ENCODE data around the gene RGS10.

The RGS10 gene

GRCh38 chr10:119453313-119453712 is 89.2 kb downstream of the RGS10 start:
- Mint-ChIP-seq H3K9me3 (ENCODE audit: low read depth) (no peaks in the 10 kb centered on the region), H3K36me3 (peaks cover 2% of the 10 kb centered on the region), H3K4me1 (ENCODE audit: low read depth) (no peaks in the 10 kb centered on the region), H3K27me3 (no peaks in the 10 kb centered on the region), H3K27ac (no peak overlapping the region), H3K4me3 (no peak overlapping the region)

DNA sequence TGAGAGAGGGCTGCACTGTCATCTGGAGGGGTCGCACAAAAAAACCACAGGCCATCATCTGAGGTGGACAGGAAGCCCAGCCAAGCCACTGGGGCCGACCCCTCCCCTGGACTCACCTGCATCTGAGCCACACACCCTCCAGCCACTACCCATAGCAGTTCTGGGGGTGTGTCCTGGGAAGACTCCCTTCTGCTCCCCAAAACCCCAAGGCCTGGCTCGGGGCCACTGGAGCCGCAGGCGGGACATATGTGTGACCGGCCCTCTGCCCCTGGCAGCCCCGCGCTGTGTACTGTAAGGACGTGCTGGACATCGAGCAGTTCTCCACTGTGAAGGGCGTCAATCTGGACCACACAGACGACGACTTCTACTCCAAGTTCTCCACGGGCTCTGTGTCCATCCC is 90.1 kb downstream of the RGS10 start:
- no peak overlapping the region for H3K27ac Mint-ChIP-seq
- H3K4me1 Mint-ChIP-seq (ENCODE audit: low read depth): no peaks in the 10 kb centered on the region
- no peaks in the 10 kb centered on the region for H3K27me3 Mint-ChIP-seq
- H3K9me3 Mint-ChIP-seq (ENCODE audit: low read depth): no peaks in the 10 kb centered on the region
- H3K4me3 Mint-ChIP-seq: no peak overlapping the region
- H3K36me3 Mint-ChIP-seq: peaks cover 2% of the 10 kb centered on the region

GRCh38 chr10:119451300-119451896 is 91.1 kb downstream of the RGS10 start:
- H3K36me3 Mint-ChIP-seq: peaks cover 2% of the 10 kb centered on the region
- no peaks in the 10 kb centered on the region for H3K9me3 Mint-ChIP-seq (ENCODE audit: low read depth)
- H3K27me3 Mint-ChIP-seq: no peaks in the 10 kb centered on the region
- H3K4me3 Mint-ChIP-seq: no peak overlapping the region
- no peaks in the 10 kb centered on the region for H3K4me1 Mint-ChIP-seq (ENCODE audit: low read depth)
- H3K27ac Mint-ChIP-seq: no peak overlapping the region

GRCh38 chr10:119450606-119451299 is 91.8 kb downstream of the RGS10 start:
- Mint-ChIP-seq H3K36me3 (peaks cover 2% of the 10 kb centered on the region), H3K4me1 (ENCODE audit: low read depth) (peaks cover 3% of the 10 kb centered on the region), H3K4me3 (no peak overlapping the region)

More at GRCh38 chr10:119450606-119451299, 91.8 kb downstream of the RGS10 start:
- H3K9me3 Mint-ChIP-seq (ENCODE audit: low read depth): no peaks in the 10 kb centered on the region
- H3K27me3 Mint-ChIP-seq: no peaks in the 10 kb centered on the region
- no peak overlapping the region for H3K27ac Mint-ChIP-seq
